NCI-H82 treated with DMSO at 0.1 percent for 48 hours (cell line): ENCODE measurements around the gene HYCC2.
"Not testable (repeated sequence)": the region's sequence is repeated elsewhere in the genome, so short reads cannot be mapped to it uniquely, and the experiment has no call there.

ENCODE experiments used
- DNase-seq: peaks from one replicate; lab custom pipeline; 2025; ENCODE audit not compliant: unreplicated experiment; lab: John Stamatoyannopoulos, UW

The HYCC2 gene

DNA sequence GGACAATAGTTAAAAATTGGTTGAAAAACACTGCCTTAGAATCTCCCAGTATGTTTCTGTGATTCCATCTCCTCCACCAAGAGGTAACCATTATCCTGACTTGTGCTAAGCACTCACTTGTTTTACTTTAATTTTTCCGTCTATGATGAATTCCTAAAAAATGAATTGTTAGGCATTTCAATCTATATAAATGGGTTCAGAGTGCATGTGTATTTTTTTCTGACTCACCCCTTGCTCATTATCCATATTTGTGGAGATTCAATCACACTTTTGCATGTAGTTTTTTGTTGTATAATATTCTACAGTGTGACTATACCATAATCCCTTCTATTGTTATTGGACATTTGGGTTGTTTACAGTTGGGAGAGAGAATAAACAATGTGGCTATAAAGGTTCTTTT, 1.6 kb upstream of the HYCC2 start:
- no peak for DNase-seq

DNA sequence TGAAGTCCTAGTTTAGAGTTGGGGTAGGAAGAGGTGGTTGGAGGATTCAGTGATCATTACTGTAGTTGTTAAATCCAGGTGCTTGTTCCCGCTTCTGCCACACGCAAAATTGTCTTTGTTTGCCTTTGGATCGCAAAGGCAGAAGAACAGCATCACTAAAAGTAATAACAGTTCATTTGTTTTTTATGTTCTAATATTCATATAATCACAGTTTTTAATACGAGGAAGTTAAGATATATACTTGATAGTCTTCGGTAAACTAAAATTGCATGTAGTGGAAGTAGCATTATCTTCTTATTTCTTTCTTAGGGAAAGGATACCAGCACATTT, 695 bp upstream of the HYCC2 start:
- no peak for DNase-seq

DNA sequence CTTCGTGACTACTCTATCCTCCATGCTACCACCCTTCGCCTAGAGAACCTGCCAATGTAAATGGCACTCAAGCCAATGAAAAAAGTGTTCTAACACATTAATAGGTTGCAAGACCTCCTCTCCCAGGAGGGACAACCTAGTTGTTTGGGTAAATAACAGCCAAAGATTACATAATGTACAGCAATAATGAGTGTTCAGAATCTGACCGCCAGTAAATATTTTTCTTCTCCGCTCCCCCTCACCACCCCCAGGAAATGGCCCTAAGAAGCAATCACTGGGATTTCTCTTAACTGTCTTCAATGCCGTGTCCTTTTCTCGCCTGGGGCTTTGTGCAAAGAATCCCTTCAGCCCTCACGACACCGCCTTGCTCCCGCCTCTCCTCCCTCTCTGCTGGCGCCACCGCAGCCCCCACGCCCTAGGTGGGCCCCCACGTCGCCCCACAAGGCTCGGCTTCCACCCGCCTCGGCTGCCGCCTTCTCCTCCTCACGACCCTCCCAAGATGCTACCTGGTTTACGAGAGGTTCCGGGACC, 458 bp downstream of the HYCC2 start:
- DNase-seq = no peak

GRCh38 chr2:201064797-201065329, 6.6 kb downstream of the HYCC2 start:
- DNase-seq = no peak

- not testable (repeated sequence) for DNase-seq
Observed at GRCh38 chr2:201063516-201063915, 8.0 kb downstream of the HYCC2 start.

GRCh38 chr2:201059961-201060755, 11.3 kb downstream of the HYCC2 start:
- no peak for DNase-seq

DNA sequence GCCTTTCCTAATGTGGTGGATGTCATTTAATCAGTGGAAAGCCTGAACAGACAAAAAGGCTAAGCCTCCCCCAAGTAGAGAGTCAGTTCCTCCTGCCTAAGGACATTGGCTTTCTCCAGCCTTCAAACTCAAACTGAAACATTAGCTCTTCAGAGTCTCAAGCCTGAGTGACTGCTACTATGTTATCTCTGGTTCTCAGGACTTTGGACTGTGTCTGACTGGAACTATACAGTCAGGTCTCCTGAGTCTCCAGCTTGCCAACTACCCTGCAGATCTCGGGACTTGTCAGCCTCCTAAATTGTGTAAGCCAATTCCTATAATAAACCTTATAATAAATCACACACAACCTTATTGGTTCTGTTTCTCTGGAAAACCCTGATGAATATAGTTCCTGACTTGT, 12.6 kb downstream of the HYCC2 start:
- DNase-seq = no peak

DNA sequence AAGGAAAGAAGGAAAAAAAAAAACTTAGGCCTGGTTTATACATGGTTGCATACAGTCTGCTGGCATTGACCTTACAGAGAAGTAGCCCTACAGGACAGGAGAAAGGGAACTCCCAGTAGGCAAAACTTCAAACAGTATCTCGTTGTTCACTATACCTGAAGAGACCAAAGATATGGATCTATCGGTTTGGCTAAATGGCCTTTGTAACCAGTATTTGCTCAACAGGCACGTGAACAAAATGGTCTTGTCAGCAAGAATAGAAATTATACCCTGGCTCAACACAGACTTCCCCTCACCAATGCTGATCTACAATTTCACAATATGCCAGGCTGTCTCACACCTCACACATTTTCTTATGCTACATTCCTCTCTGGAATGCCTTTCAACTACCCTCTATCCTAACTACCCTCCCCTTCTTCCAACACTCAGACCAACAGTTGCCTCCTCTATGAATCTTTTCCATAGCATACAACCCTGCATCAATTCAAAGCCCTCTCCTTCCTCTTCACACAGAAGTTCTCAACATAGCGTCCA, 13.7 kb downstream of the HYCC2 start:
- no peak for DNase-seq

- no peak for DNase-seq
Observed at GRCh38 chr2:201057087-201057521, 14.4 kb downstream of the HYCC2 start.

DNA sequence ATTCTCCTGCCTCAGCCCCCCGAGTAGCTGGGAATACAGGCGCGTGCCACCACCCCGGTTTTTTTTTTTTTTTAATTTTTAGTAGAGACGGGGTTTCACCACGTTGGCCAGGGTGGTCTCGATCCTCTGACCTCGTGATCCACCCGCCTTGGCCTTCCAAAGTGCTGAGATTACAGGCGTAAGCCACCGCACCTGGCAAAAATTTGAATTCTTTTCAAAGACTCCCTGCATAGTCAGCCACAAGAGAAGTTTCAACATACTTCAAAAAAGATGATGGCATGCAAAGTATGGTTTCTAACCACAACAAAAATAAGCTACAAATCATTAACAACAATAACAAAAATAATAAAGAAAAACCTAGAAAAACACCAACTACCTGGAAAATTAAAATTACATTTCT, 22.0 kb downstream of the HYCC2 start:
- DNase-seq = no peak

DNA sequence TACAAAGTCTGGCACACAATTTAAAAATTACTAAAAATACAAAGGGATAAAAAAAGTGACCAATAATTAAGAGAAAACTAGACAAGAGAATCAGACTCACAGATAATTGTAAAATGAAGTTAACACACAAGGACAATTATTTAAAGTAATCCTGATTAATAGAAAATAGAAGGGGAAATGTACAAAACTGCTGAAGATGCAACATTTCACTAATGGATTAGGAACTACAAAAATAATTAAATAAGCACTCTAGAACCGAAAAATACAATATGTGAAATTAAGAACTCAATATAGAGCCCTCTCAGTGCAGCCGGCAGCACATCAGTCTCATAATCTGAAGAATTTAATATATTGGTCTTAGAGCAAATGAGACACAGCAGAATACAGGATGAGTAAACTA, 24.6 kb downstream of the HYCC2 start:
- DNase-seq = no peak

DNA sequence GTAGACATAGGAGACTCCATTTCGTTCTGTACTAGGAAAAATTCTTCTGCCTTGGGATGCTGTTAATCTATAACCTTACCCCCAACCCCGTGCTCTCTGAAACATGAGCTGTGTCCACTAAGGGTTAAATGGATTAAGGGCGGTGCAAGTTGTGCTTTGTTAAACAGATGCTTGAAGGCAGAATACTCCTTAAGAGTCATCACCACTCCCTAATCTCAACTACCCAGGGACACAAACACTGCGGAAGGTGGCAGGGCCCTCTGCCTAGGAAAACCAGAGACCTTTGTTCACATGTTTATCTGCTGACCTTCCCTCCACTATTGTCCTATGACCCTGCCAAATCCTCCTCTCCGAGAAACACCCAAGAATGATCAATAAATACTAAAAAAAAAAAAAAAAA, 28.4 kb downstream of the HYCC2 start:
- DNase-seq = not testable (repeated sequence)

GRCh38 chr2:201042451-201042850, 29.0 kb downstream of the HYCC2 start:
- DNase-seq = not testable (repeated sequence)

DNA sequence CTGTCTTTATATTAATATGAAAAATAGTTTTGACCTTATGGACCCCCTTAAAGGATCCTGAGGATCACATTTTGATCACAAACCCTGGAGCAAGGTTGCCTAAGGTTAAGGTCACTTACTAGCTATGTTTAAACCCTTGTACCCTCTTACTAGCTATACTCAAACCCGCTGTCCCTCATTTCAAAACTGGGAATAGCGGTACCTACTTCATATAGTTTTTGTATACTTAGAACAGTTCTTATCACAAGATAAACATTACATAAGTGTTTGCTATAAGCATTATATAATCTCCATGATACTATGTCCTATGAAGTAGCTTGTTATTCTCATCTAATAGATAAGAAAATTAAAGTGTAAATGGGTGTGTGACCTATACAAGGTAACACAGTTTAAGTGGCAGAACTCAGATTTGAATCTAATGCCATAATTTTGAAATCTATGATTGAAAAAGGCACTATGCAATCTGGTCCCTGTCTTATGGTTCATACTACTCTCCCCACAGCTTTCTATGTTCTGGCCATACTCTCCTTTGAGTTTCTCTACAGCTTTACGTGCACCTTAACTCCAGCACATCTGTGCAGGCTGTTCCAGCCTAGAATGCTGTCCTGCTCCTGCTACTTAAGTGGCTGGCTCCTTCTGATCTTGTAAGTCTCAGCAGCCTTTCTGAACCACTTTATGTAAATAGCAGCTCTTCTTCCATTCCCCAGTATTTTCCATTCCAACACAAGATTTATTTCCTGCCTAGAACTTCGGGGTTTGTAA, 30.4 kb downstream of the HYCC2 start:
- DNase-seq = no peak

DNA sequence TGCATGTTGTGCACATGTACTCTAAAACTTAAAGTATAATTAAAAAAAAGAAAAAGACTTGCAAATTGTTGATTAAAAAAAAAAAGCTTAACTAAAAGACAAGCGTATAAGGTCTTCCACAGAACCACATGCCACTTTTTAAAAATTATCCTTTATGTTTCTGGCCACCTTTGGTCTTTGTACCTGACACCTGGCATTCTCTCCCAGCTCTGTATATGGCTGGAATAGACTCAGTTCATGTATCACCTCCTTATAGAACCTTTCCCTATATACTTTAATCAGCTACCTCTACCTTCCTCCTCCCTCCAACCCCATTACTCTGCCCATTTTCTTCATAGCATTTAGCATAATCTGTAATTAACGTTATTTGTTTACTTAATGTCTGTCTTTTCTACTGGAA, 32.6 kb downstream of the HYCC2 start:
- DNase-seq = no peak

DNA sequence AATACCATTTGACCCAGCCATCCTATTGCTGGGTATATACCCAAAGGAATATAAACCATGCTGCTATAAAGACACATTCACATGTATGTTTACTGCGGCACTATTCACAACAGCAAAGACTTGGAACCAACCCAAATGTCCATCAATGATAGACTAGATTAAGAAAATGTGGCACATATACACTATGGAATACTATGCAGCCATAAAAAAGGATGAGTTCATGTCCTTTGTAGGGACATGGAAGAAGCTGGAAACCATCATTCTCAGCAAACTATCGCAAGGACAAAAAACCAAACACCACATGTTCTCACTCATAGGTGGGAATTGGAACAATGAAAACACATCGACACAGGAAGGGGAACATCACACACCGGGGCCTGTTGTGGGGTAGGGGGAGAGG, 33.1 kb downstream of the HYCC2 start:
- DNase-seq = not testable (repeated sequence)

DNA sequence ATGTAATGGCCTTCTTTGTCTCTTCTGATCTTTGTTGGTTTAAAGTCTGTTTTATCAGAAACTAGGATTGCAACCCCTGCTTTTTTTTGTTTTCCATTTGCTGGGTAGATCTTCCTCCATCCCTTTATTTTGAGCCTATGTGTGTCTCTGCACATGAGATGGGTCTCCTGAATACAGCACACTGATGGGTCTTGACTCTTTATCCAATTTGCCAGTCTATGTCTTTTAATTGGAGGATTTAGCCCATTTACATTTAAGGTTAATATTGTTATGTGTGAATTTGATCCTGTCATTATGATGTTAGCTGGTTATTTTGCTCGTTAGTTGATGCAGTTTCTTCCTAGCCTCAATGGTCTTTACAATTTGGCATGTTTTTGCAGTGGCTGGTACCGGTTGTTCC, 37.1 kb downstream of the HYCC2 start:
- DNase-seq = not testable (repeated sequence)

GRCh38 chr2:201024518-201024917, 47.0 kb downstream of the HYCC2 start:
- no peak for DNase-seq

DNA sequence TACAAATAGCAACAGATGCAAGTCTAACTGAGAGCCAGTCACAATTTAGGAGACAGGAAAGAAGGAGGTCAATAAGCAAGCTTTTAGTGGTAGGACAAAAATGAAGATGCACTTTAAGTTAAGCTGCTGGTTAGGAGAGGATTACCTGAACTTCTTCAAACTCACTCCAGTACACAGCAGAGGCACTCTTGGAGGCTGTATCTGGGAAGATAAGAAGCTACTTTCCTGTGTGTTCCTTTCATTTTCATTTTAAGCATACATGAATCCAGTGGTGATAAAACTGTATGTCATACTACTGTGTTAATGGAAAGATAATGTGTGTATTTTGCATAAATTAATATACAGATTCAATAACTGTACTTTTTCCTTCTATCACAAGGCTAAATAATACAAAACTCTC, 49.6 kb downstream of the HYCC2 start:
- DNase-seq = no peak
